Measurements from ENCODE around the gene PFDN6. TPM values are rescaled to one million over a fixed set of nuclear protein-coding genes. Genes with fewer than 3 reads are reported as not detected.

The PFDN6 gene
- total and polyA plus RNA-seq, 2 of the 13 experiments (the other 11 are each of a cell fraction or from before 2014, with no cell fraction given): 75.5 to 87.0 TPM

- TF ChIP-seq ZNF737 (CRISPR knock-in tag; IDR thresholded peaks at IDR 0.05; ENCODE audit: borderline replicate concordance) (0 out of 2 replicates have a peak, but pooled peaks have one; percentile 54), RCOR2 (CRISPR knock-in tag; IDR thresholded peaks at IDR 0.05) (no peak), GTF2F1 (IDR thresholded peaks at IDR 0.05; ENCODE audit: low read length) (0 out of 2 replicates have a peak, but pooled peaks have one; percentile 31), NFKB2 (CRISPR knock-in tag; IDR thresholded peaks at IDR 0.05; ENCODE audit: borderline replicate concordance) (no peak; the same call in none of the 2 replicates), CAMTA2 (CRISPR knock-in tag; IDR thresholded peaks at IDR 0.05; ENCODE audit: borderline replicate concordance) (peak; percentile 21; the same call in 1 of the 2 replicates), MEIS2 (CRISPR knock-in tag; IDR thresholded peaks at IDR 0.05) (peak; percentile 54; the same call in 1 of the 2 replicates), TFE3 (CRISPR knock-in tag; IDR thresholded peaks at IDR 0.05) (peak; percentile 57; the same call in 1 of the 2 replicates), ZFP36L2 (CRISPR knock-in tag; IDR thresholded peaks at IDR 0.05) (0 out of 2 replicates have a peak, but pooled peaks have one; percentile 47), SAFB2 (CRISPR knock-in tag; IDR thresholded peaks at IDR 0.05; ENCODE audit: borderline replicate concordance, low read depth) (peak; percentile 53), HOXA3 (CRISPR knock-in tag; IDR thresholded peaks at IDR 0.05) (peak; percentile 20; the same call in 1 of the 2 replicates), ZNF616 (CRISPR knock-in tag; IDR thresholded peaks at IDR 0.05; ENCODE audit: low read depth) (0 out of 2 replicates have a peak, but pooled peaks have one; percentile 20), ZNF766 (CRISPR knock-in tag; IDR thresholded peaks at IDR 0.05; ENCODE audit: borderline replicate concordance) (no peak), SNAPC2 (CRISPR knock-in tag; IDR thresholded peaks at IDR 0.05) (0 out of 2 replicates have a peak, but pooled peaks have one; percentile 19), KLF6 (CRISPR knock-in tag; IDR thresholded peaks at IDR 0.05) (0 out of 2 replicates have a peak, but pooled peaks have one; percentile 39), TCF7L2 (IDR thresholded peaks at IDR 0.05; ENCODE audit: low read depth, low read length) (no peak)
- TF ChIP-seq, protein P1, sequence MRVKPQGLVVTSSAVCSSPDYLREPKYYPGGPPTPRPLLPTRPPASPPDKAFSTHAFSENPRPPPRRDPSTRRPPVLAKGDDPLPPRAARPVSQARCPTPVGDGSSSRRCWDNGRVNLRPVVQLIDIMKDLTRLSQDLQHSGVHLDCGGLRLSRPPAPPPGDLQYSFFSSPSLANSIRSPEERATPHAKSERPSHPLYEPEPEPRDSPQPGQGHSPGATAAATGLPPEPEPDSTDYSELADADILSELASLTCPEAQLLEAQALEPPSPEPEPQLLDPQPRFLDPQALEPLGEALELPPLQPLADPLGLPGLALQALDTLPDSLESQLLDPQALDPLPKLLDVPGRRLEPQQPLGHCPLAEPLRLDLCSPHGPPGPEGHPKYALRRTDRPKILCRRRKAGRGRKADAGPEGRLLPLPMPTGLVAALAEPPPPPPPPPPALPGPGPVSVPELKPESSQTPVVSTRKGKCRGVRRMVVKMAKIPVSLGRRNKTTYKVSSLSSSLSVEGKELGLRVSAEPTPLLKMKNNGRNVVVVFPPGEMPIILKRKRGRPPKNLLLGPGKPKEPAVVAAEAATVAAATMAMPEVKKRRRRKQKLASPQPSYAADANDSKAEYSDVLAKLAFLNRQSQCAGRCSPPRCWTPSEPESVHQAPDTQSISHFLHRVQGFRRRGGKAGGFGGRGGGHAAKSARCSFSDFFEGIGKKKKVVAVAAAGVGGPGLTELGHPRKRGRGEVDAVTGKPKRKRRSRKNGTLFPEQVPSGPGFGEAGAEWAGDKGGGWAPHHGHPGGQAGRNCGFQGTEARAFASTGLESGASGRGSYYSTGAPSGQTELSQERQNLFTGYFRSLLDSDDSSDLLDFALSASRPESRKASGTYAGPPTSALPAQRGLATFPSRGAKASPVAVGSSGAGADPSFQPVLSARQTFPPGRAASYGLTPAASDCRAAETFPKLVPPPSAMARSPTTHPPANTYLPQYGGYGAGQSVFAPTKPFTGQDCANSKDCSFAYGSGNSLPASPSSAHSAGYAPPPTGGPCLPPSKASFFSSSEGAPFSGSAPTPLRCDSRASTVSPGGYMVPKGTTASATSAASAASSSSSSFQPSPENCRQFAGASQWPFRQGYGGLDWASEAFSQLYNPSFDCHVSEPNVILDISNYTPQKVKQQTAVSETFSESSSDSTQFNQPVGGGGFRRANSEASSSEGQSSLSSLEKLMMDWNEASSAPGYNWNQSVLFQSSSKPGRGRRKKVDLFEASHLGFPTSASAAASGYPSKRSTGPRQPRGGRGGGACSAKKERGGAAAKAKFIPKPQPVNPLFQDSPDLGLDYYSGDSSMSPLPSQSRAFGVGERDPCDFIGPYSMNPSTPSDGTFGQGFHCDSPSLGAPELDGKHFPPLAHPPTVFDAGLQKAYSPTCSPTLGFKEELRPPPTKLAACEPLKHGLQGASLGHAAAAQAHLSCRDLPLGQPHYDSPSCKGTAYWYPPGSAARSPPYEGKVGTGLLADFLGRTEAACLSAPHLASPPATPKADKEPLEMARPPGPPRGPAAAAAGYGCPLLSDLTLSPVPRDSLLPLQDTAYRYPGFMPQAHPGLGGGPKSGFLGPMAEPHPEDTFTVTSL (CRISPR knock-in tag; IDR thresholded peaks at IDR 0.05; ENCODE audit: borderline replicate concordance): 0 out of 2 replicates have a peak, but pooled peaks have one; percentile 36
- TF ChIP-seq, protein P2, sequence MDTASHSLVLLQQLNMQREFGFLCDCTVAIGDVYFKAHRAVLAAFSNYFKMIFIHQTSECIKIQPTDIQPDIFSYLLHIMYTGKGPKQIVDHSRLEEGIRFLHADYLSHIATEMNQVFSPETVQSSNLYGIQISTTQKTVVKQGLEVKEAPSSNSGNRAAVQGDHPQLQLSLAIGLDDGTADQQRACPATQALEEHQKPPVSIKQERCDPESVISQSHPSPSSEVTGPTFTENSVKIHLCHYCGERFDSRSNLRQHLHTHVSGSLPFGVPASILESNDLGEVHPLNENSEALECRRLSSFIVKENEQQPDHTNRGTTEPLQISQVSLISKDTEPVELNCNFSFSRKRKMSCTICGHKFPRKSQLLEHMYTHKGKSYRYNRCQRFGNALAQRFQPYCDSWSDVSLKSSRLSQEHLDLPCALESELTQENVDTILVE (CRISPR knock-in tag; IDR thresholded peaks at IDR 0.05): peak; percentile 63; the same call in 1 of the 2 replicates
- TF ChIP-seq, protein P3, sequence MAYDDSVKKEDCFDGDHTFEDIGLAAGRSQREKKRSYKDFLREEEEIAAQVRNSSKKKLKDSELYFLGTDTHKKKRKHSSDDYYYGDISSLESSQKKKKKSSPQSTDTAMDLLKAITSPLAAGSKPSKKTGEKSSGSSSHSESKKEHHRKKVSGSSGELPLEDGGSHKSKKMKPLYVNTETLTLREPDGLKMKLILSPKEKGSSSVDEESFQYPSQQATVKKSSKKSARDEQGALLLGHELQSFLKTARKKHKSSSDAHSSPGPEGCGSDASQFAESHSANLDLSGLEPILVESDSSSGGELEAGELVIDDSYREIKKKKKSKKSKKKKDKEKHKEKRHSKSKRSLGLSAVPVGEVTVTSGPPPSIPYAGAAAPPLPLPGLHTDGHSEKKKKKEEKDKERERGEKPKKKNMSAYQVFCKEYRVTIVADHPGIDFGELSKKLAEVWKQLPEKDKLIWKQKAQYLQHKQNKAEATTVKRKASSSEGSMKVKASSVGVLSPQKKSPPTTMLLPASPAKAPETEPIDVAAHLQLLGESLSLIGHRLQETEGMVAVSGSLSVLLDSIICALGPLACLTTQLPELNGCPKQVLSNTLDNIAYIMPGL (CRISPR knock-in tag; IDR thresholded peaks at IDR 0.05; ENCODE audit: borderline replicate concordance in 1 of 2, low read depth in 1 of 2): peak; percentile 70 to 72
Observed at GRCh38 chr6:33313709-33314514, 24.5 kb downstream of the PFDN6 start, which contains the start of gene TAPBP (continued).
